ENCODE results near the gene TREX2. TPM values are rescaled to one million over a fixed set of nuclear protein-coding genes. Genes with fewer than 3 reads are reported as not detected.

TREX2 gene
- total RNA-seq, 2 experiments from 2014 or later: 1.8 to 2.0 TPM

GRCh38 chrX:153446636-153446936, 730 bp upstream of the TREX2 start:
- no peak overlapping the region for H3K27ac Mint-ChIP-seq
- no peaks in the 10 kb centered on the region for H3K36me3 Mint-ChIP-seq
- CTCF ChIA-PET: no interaction called here
- no peaks in the 10 kb centered on the region for H3K9me3 Mint-ChIP-seq (ENCODE audit: low read depth)
- H3K4me1 Mint-ChIP-seq: no peaks in the 10 kb centered on the region
- ATAC-seq: no peak
- no peak for DNase-seq
- H3K27me3 Mint-ChIP-seq: no peaks in the 10 kb centered on the region
- no peak overlapping the region for H3K4me3 Mint-ChIP-seq

DNA sequence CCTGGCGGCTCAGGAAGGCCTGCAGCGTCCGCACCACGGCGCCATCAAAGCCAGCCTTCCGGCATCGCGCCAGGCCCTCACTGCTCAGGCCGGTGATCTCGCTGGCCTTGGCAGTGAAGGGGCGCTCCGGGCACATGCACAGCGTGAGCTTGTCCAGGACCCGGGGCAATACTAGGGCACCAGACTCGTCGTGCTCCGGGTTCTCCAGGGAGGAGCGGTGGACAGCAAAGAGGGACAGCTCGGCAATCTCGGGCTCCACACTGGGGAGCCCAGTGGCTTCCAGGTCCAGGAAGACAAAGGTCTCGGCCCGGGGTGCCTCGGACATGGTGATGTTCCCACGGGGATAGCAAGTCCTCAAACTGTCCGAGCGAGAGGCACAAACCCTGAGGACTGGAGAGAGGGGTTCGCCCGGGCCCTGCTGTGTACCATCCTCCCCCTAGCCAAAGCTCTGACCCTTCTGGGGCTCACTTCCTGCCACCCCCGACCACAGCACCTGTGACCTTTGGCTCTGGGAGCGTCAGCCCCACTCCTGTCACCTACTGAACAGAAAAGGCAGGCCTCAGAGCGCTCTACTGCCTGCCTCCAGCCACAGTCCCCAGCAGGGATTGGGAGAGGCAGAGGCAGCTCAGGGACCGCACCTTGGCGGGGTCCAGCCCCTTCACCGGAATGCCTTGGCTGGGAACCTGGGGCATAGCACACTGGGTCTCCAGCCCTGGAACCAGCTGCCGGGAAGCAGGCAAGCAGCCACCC, 575 bp downstream of the TREX2 start:
- Mint-ChIP-seq H3K36me3 (no peaks in the 10 kb centered on the region), H3K9me3 (ENCODE audit: low read depth) (no peaks in the 10 kb centered on the region), H3K4me1 (no peaks in the 10 kb centered on the region), H3K27ac (no peak overlapping the region), H3K27me3 (no peaks in the 10 kb centered on the region), H3K4me3 (no peak overlapping the region)
- CTCF ChIA-PET: no interaction called here
- ATAC-seq (no peak), DNase-seq (no peak)

DNA sequence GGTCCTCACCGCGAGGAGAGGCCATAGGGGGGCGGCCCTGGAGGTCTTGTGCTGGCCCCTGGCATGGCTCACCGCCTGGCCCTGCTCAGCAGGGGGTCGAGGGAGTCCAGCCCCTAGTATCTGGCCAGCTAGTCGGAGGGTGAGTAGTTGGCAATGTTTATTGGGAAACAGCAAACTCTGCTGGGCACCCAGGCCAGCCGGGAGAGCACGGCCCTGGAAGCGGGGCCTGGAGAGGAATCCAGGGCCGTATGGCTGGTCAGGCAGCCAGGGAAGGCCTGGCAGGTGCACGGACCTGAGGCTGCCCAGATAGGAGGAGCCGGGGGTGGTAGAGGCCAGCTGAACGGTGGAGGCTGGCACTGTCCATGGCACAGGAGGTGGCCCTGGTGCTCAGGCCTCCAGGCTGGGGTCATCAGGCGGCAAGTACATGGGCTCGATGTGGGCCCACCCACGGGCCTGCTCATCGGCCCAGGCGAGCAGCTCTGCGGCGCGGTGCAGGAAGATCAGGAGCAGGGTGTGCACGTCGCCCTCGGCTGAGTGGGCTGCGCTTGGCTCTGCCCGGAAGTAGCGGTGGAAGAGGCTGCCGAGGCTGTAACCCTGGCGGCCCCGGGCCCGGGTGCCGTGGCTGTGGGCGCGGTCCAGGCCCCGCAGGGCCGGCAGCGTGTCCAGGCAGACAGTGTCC, 1.4 kb downstream of the TREX2 start:
- Mint-ChIP-seq H3K4me3 (no peak overlapping the region), H3K27ac (no peak overlapping the region), H3K27me3 (no peaks in the 10 kb centered on the region), H3K36me3 (no peaks in the 10 kb centered on the region), H3K9me3 (ENCODE audit: low read depth) (no peaks in the 10 kb centered on the region), H3K4me1 (no peaks in the 10 kb centered on the region)
- DNase-seq (no peak), ATAC-seq (no peak)
- CTCF ChIA-PET: no interaction called here

- Mint-ChIP-seq H3K27me3 (peaks cover under 1% of the 10 kb centered on the region), H3K27ac (no peak overlapping the region), H3K4me3 (no peak overlapping the region), H3K9me3 (ENCODE audit: low read depth) (no peaks in the 10 kb centered on the region), H3K36me3 (no peaks in the 10 kb centered on the region), H3K4me1 (no peaks in the 10 kb centered on the region)
- no peak for ATAC-seq
- DNase-seq: no peak
- CTCF ChIA-PET: no interaction called here
Observed at GRCh38 chrX:153443476-153444332, 2.2 kb downstream of the TREX2 start.

DNA sequence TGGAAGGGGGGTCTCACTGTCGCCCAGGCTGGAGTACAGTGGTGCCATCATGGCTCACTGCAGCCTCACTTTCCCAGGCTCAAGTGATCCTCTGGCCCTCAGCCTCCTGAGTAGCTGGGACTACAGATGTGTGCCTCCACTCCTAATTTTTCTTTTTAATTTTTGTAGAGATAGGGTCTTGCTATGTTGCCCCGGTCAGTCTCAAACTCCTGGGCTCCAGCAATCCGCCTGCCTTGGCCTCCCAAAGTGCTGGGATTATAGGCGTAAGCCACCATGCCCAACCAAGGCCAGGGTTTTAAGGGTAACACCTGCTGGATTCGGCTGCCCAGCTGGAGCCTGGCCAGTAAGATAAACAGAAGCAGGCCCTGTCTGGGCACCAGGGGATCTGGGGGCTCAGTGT, 3.4 kb downstream of the TREX2 start:
- DNase-seq (no peak), ATAC-seq (no peak)
- H3K4me1 Mint-ChIP-seq: no peaks in the 10 kb centered on the region
- H3K4me3 Mint-ChIP-seq: no peak overlapping the region
- H3K27me3 Mint-ChIP-seq: peaks cover 4% of the 10 kb centered on the region
- no peaks in the 10 kb centered on the region for H3K36me3 Mint-ChIP-seq
- H3K27ac Mint-ChIP-seq: no peak overlapping the region
- no peaks in the 10 kb centered on the region for H3K9me3 Mint-ChIP-seq (ENCODE audit: low read depth)
- CTCF ChIA-PET: no interaction called here

- CTCF ChIA-PET: no interaction called here
- no peaks in the 10 kb centered on the region for H3K9me3 Mint-ChIP-seq (ENCODE audit: low read depth)
- H3K27me3 Mint-ChIP-seq: peaks cover 4% of the 10 kb centered on the region
- ATAC-seq (no peak), DNase-seq (no peak)
- no peak overlapping the region for H3K27ac Mint-ChIP-seq
- no peak overlapping the region for H3K4me3 Mint-ChIP-seq
- no peaks in the 10 kb centered on the region for H3K4me1 Mint-ChIP-seq
- no peaks in the 10 kb centered on the region for H3K36me3 Mint-ChIP-seq
Observed at GRCh38 chrX:153441981-153442380, 3.9 kb downstream of the TREX2 start.

DNA sequence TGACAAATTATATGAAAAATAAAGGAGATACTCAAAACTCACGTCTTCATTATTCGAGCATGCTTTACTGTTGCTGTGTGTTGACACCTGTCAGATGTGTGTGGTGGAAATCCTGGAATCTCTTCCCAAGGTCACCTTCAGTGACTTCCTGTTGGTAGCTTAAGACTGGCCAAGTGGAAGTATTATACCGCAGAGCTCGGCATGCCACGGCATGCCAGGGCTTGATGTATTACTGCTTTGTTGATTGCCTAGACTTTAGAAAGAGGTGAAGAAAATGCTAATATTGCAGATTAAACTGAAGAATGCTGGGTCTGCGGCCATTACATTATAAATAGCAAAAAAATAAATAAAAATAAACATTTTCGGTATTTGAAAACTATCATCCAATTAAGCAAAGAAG, 4.6 kb downstream of the TREX2 start:
- Mint-ChIP-seq H3K27ac (no peak overlapping the region), H3K27me3 (peaks cover 6% of the 10 kb centered on the region), H3K36me3 (no peaks in the 10 kb centered on the region), H3K4me3 (no peak overlapping the region), H3K9me3 (ENCODE audit: low read depth) (no peaks in the 10 kb centered on the region), H3K4me1 (no peaks in the 10 kb centered on the region)
- CTCF ChIA-PET: no interaction called here
- DNase-seq (no peak), ATAC-seq (no peak)

DNA sequence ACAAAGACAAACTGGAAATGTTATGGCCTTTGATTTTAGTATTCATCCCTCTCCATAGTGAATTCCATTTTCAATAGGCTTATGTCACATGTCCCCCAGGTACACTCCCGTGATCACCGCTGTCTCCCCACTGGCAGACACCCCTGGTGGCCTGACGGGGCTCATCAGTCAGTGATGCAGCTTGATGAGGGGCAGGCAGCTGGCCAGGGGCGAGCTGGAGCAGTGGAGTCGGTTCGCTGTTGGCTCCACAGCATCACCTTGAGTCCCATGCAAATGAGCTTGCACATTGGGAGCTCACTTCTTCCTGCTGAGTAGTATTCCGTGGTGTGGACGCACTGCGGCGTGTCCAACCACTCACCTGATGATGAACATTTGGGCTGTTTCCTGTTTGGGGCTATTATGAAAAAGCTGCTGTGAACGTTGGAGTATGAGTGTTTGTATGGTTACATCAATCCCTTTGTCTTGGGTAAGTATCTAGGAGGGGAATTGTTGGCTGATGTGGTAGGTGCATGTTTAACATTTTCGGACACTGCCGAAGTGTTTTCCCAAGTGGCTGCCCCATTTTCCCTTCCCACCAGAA, 5.2 kb downstream of the TREX2 start:
- no peak for ATAC-seq
- Mint-ChIP-seq H3K9me3 (ENCODE audit: low read depth) (no peaks in the 10 kb centered on the region), H3K27ac (no peak overlapping the region), H3K27me3 (peaks cover 6% of the 10 kb centered on the region), H3K4me3 (no peak overlapping the region), H3K36me3 (no peaks in the 10 kb centered on the region), H3K4me1 (no peaks in the 10 kb centered on the region)
- CTCF ChIA-PET: no interaction called here
- no peak for DNase-seq

GRCh38 chrX:153439977-153440376, 5.9 kb downstream of the TREX2 start:
- Mint-ChIP-seq H3K9me3 (ENCODE audit: low read depth) (no peaks in the 10 kb centered on the region), H3K4me3 (no peak overlapping the region), H3K4me1 (no peaks in the 10 kb centered on the region), H3K27me3 (peaks cover 6% of the 10 kb centered on the region), H3K27ac (no peak overlapping the region), H3K36me3 (no peaks in the 10 kb centered on the region)
- CTCF ChIA-PET: no interaction called here
- no peak for DNase-seq
- no peak for ATAC-seq

DNA sequence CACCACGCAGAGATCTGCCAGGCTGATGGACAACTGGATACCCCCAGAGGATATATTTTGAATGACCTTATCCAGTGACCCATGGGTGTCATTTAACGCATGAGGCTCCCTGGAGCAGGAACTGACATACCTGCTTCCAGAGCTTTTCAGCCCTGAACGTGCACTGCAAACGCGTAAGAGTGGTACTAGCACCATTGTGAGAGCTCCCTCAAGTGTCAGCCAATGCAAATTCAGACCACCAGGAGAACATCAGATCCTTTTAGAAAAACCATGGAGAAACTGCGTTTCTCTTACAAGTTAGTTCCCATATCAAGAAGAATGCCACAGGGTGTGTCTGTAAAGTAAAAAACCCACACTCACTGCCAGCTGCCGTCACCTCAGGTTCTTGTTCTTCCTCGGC, 7.3 kb downstream of the TREX2 start:
- no peak overlapping the region for H3K4me3 Mint-ChIP-seq
- CTCF ChIA-PET: interaction anchor here (0.8 to 2.2 kb wide), 4 partner anchors 25 to 497 kb away, joined by 3 to 11 read pairs (median 6); no protein-coding TSS in a partner anchor
- H3K27ac Mint-ChIP-seq: no peak overlapping the region
- no peak for ATAC-seq
- no peaks in the 10 kb centered on the region for H3K9me3 Mint-ChIP-seq (ENCODE audit: low read depth)
- DNase-seq: no peak
- H3K27me3 Mint-ChIP-seq: peaks cover 6% of the 10 kb centered on the region
- H3K36me3 Mint-ChIP-seq: no peaks in the 10 kb centered on the region
- no peaks in the 10 kb centered on the region for H3K4me1 Mint-ChIP-seq

GRCh38 chrX:153435845-153436244, 10.0 kb downstream of the TREX2 start:
- no peaks in the 10 kb centered on the region for H3K4me1 Mint-ChIP-seq
- peaks cover 6% of the 10 kb centered on the region for H3K27me3 Mint-ChIP-seq
- ATAC-seq: no peak
- no peak overlapping the region for H3K27ac Mint-ChIP-seq
- no peak for DNase-seq
- H3K4me3 Mint-ChIP-seq: no peak overlapping the region
- no peaks in the 10 kb centered on the region for H3K9me3 Mint-ChIP-seq (ENCODE audit: low read depth)
- CTCF ChIA-PET: no interaction called here
- H3K36me3 Mint-ChIP-seq: no peaks in the 10 kb centered on the region

DNA sequence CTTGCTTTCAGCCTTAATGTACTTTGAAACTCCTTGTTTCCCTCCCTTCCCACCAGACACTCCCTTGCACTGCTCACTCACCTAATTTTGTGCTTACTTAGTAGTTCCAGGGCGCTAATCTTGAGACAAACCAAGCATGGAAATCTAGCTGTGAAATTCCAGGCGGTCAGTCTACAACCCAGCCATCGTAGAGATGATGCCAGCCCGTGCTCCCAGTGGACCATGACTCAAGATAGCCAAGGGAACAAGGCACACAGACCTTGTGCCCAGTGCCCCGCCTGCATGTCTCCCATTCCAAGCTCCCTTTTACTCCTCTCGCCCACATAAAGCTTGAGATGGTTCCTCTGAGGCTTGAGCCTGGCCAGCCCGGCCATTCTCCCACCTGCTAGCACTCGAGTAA, 11.1 kb downstream of the TREX2 start:
- H3K4me1 Mint-ChIP-seq: no peaks in the 10 kb centered on the region
- CTCF ChIA-PET: no interaction called here
- no peak overlapping the region for H3K4me3 Mint-ChIP-seq
- H3K9me3 Mint-ChIP-seq (ENCODE audit: low read depth): no peaks in the 10 kb centered on the region
- peaks cover 6% of the 10 kb centered on the region for H3K27me3 Mint-ChIP-seq
- H3K27ac Mint-ChIP-seq: no peak overlapping the region
- no peak for DNase-seq
- H3K36me3 Mint-ChIP-seq: no peaks in the 10 kb centered on the region
- ATAC-seq: no peak

GRCh38 chrX:153433781-153434285, 12.0 kb downstream of the TREX2 start:
- Mint-ChIP-seq H3K9me3 (ENCODE audit: low read depth) (no peaks in the 10 kb centered on the region), H3K27ac (no peak overlapping the region), H3K27me3 (peaks cover 6% of the 10 kb centered on the region), H3K4me1 (no peaks in the 10 kb centered on the region), H3K36me3 (no peaks in the 10 kb centered on the region), H3K4me3 (no peak overlapping the region)
- ATAC-seq (no peak), DNase-seq (no peak)
- CTCF ChIA-PET: no interaction called here

All from activated CD8-positive, alpha-beta memory T cell treated with anti-CD3 and anti-CD28 coated beads, Interleukin-2, amount 10 ng/mL, durations not matched to agents 7 days and 5 days (primary cell).